K562 (cell line): ENCODE results near the gene ARHGAP32. TPM values are rescaled to one million over a fixed set of nuclear protein-coding genes. Genes with fewer than 3 reads are reported as not detected.
"Not testable (repeated sequence)": the region's sequence is repeated elsewhere in the genome, so short reads cannot be mapped to it uniquely, and the experiment has no call there.

ENCODE experiments used
- ATAC-seq: fragments of 200-7000 bp; cut with Tn5 transposase; 3 replicates; pipeline ENCODE4 v1.9.1; 2020; ENCODE audit warnings: moderate library complexity
- BruUV-seq: library from RNA; stranded (reverse); fragments of 400-500 nt; replicated peaks from 2 replicates; lab custom pipeline; 2021; lab: Mats Ljungman, UMichigan
- CTCF ChIA-PET: fragments of 300-600 bp; formaldehyde crosslinking; extraction: SDS; loops from one replicate; lab custom pipeline; 2021; ENCODE audit warnings: low intra/inter-chr PET ratio; lab: Yijun Ruan, JAX
- POLR2A ChIA-PET: fragments of 300-600, 350-650 bp; sonication (Branson Sonifier 250); formaldehyde crosslinking; extraction: SDS; loops from one replicate; lab custom pipeline; 2021; ENCODE audit warnings: antibody characterized with exemption, inconsistent platforms; lab: Yijun Ruan, JAX
- DNase-seq, 4 experiments: peaks; one replicate each; pipeline versions ENCODE4 v3.0.0 to v3.0.0-alpha.2; 2011 to 2018; ENCODE audit warnings: low spot score in 3 of 4, mixed read lengths in 3 of 4; ENCODE audit errors: extremely low read depth in 1 of 4
- FAIRE-seq: peaks from 2 replicates; lab custom pipeline; 2011; peaks lifted over from hg19 to GRCh38; lab: Jason Lieb, UNC
- H2AFZ ChIP-seq: 2 replicates; pipeline ENCODE4 v1.6.0; 2011; ENCODE audit warnings: low read depth, low read length, control low read depth, inconsistent platforms
- H3K27ac ChIP-seq: fragments of 200-600 bp; 3 replicates; pipeline ENCODE4 v1.8.0; 2011; ENCODE audit warnings: low read depth, mild to moderate bottlenecking, control low read depth, inconsistent platforms, low read length, moderate library complexity, mixed read lengths; ENCODE audit errors: extremely low read depth
- H3K27me3 ChIP-seq, 2 experiments: fragments of 300-600 bp in 1 of 2; 2 replicates in 1 of 2; 3 replicates in 1 of 2; pipeline versions ENCODE4 v1.6.0 to v1.8.0; 2011; ENCODE audit warnings: inconsistent platforms in 2 of 2, low read length in 2 of 2, mild to moderate bottlenecking in 1 of 2, mixed read lengths in 1 of 2, moderate library complexity in 1 of 2; ENCODE audit not compliant: control insufficient read depth in 2 of 2, insufficient read depth in 2 of 2
- H3K36me3 ChIP-seq: fragments of 300-600 bp; 3 replicates; pipeline ENCODE4 v1.8.0; 2011; ENCODE audit warnings: mild to moderate bottlenecking, low read length, inconsistent platforms; ENCODE audit not compliant: control insufficient read depth, insufficient read depth
- H3K4me1 ChIP-seq, 2 experiments: fragments of 200-600 bp in 1 of 2; replicated peaks in 1 of 2; 2 replicates in 1 of 2; 3 replicates in 1 of 2; pipeline versions ENCODE4 v1.5.1 to v1.8.0; 2011; ENCODE audit warnings: inconsistent platforms in 2 of 2, low read length in 2 of 2, mild to moderate bottlenecking in 1 of 2, mixed read lengths in 1 of 2, moderate library complexity in 1 of 2; ENCODE audit not compliant: control insufficient read depth in 2 of 2, insufficient read depth in 2 of 2
- H3K4me2 ChIP-seq: 2 replicates; pipeline ENCODE4 v1.6.1; 2011; ENCODE audit warnings: low read length, control low read depth, inconsistent platforms, mixed read lengths; ENCODE audit not compliant: insufficient read depth
- H3K4me3 ChIP-seq: fragments of 200-600 bp; sonication (generic), shearing (Covaris generic); 2 replicates; pipeline ENCODE4 v1.5.1; 2016; ENCODE audit warnings: control low read depth, inconsistent platforms
- H3K79me2 ChIP-seq: fragments of 200-600 bp; 3 replicates; pipeline ENCODE4 v1.8.0; 2011; ENCODE audit warnings: low read length, inconsistent platforms; ENCODE audit not compliant: control insufficient read depth, insufficient read depth
- H3K9ac ChIP-seq, 2 experiments: 2 replicates each; pipeline versions ENCODE4 v1.6.0 to v1.6.1; 2011; ENCODE audit warnings: low read depth in 2 of 2, low read length in 2 of 2, control low read depth in 1 of 2, inconsistent platforms in 1 of 2, mild to moderate bottlenecking in 1 of 2, mixed read lengths in 1 of 2; ENCODE audit not compliant: insufficient read depth in 1 of 2
- H3K9me1 ChIP-seq: one replicate; pipeline ENCODE4 v1.6.0; 2011; ENCODE audit warnings: inconsistent platforms, mild to moderate bottlenecking, low read length, moderate library complexity; ENCODE audit not compliant: control insufficient read depth, insufficient read depth
- H3K9me3 ChIP-seq: replicated peaks from 2 replicates; pipeline ENCODE4 v1.5.1; 2011; ENCODE audit warnings: low read depth, low read length, inconsistent platforms; ENCODE audit not compliant: control insufficient read depth, insufficient read depth
- H4K20me1 ChIP-seq: replicated peaks from 2 replicates; pipeline ENCODE4 v1.6.1; 2011; ENCODE audit warnings: low read length, inconsistent platforms, mixed read lengths; ENCODE audit not compliant: control insufficient read depth, insufficient read depth
- ZNF586 ChIP-seq: fragments of 450-650 bp; formaldehyde crosslinking; conservative IDR thresholded peaks from 2 replicates; pipeline ENCODE4 v1.4.0; 2020; ENCODE audit warnings: mild to moderate bottlenecking, moderate library complexity
- WGBS: fragments of 100-300 bp; shearing (Covaris generic); methylation state at CpG from one replicate; pipeline ENCODE4 v1.1.6; 2016; ENCODE audit warnings: low coverage, mixed read lengths; ENCODE audit not compliant: insufficient coverage; ENCODE audit errors: missing lambda C conversion rate; 5-methylcytosine and 5-hydroxymethylcytosine counted together
- in situ Hi-C: fragments of 300-500 bp; cut with MboI; formaldehyde crosslinking; loops from 4 replicates; pipeline ENCODE4 v1.15.0; 2018; ENCODE audit warnings: inconsistent platforms, mixed read lengths
- intact Hi-C: fragments of 100-400 bp; cut with micrococcal nuclease; formaldehyde crosslinking; loops from 2 replicates; pipeline ENCODE4 v1.14.2; 2022
- polyA plus RNA-seq, 8 experiments: library from polyadenylated mRNA; depleted of rRNA in 4 of 8; stranded (reverse) in 5 of 8; unstranded in 3 of 8; fragments of >200 nt; fragmentation: Nextera tagmentation in 2 of 8; fragmentation: Illumina TruSeq in 1 of 8; extraction: Ambion mirVana in 2 of 8; extraction: Trizol in 1 of 8; gene quantifications; 2 replicates each; pipeline versions ENCODE4 v1.2.1 to v1.2.3, GENCODE V29; 2011 to 2014; ENCODE audit warnings: inconsistent platforms in 1 of 8, missing spikeins in 1 of 8
- total RNA-seq, 7 experiments: library from RNA; depleted of rRNA in 6 of 7; stranded (reverse); fragments of >200 nt in 6 of 7; fragmentation: Illumina TruSeq in 2 of 7; extraction: Trizol in 2 of 7; gene quantifications; 2 replicates each; pipeline versions ENCODE4 v1.2.1 to v1.2.3, GENCODE V29; 2011 to 2021; ENCODE audit warnings: low replicate concordance in 1 of 7

ARHGAP32 gene
- total and polyA plus RNA-seq, 9 of the 15 experiments (the other 6 are each of a cell fraction or from before 2014, with no cell fraction given), result 0.18 TPM; not detected in 8

DNA sequence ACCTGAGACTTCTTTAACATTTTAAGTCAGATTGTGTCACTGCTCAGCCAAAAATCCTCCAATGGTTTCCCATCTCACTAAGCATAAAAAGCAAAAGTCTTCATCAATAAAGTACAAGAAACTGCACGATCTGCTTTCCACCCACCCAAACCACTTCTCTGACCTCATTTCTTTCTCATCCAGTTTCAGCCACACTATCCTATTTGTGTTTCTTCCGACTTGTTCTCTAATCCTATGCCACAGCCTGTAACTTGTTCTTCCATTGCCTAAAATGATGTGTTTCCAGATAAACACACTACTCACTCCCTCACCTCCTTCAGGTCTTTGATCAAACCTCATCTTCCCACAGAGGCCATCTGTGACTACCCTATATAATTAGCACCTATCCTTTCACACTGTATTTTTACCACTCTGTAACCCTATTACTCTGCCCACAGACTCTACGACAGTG lies 28.4 kb downstream of the ARHGAP32 start:
- Histone ChIP-seq H3K27ac (no peak overlapping the region), H3K4me3 (no peak overlapping the region), H2AFZ (no peak overlapping the region), H3K9me3 (no peaks in the 10 kb centered on the region), H4K20me1 (no peaks in the 10 kb centered on the region), H3K9me1 (no peaks in the 10 kb centered on the region), H3K27me3 (no peaks in the 10 kb centered on the region), H3K4me2 (no peak overlapping the region), H3K79me2 (no peaks in the 10 kb centered on the region), H3K36me3 (no peaks in the 10 kb centered on the region), H3K9ac (no peak overlapping the region), H3K4me1 (no peaks in the 10 kb centered on the region)
- WGBS, result 0% methylated on average over 3 of the region's 3 CpGs
- no peak for DNase-seq
- POLR2A ChIA-PET, result no interaction called here
- intact Hi-C loops, result no loop called here
- in situ Hi-C loops, result no loop called here
- FAIRE-seq, result no peak
- BruUV-seq, result no TSS peak
- no peak for ATAC-seq
- CTCF ChIA-PET, result no interaction called here
- no peak for TF ChIP-seq ZNF586

DNA sequence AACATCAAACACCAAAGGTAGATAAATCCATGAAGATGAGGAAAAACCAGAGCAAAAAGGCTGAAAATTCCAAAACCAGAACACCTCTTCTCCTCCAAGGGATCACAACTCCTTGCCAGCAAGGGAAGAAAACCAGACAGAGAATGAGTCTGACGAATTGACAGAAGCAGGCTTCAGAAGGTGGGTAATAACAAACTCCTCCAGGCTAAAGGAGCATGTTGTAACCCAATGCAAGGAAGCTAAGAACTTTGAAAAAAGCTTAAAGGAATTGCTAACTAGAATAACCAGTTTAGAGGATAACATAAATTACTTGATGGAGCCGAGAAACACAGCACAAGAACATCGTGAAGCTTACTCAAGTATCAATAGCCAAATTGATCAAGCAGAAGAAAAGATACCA lies 35.0 kb downstream of the ARHGAP32 start:
- H3K27me3 ChIP-seq, H2AFZ ChIP-seq, H3K4me2 ChIP-seq, H3K4me1 ChIP-seq, BruUV-seq, H3K27ac ChIP-seq, H3K9ac ChIP-seq, DNase-seq, intact Hi-C loops, in situ Hi-C loops, POLR2A ChIA-PET, H3K79me2 ChIP-seq, ATAC-seq, FAIRE-seq, H4K20me1 ChIP-seq, H3K9me1 ChIP-seq, H3K36me3 ChIP-seq, H3K4me3 ChIP-seq, CTCF ChIA-PET, H3K9me3 ChIP-seq: not testable (repeated sequence)
- WGBS, result 2% methylated on average over 3 of the region's 3 CpGs
